Stimulated activated CD8-positive, alpha-beta memory T cell treated with anti-CD3 and anti-CD28 coated beads, Interleukin-7, amount 100 ng/mL, for 48 hours (primary cell): ENCODE measurements around the gene MTX1.
"Not testable (repeated sequence)": the region's sequence is repeated elsewhere in the genome, so short reads cannot be mapped to it uniquely, and the experiment has no call there.

Source experiments
- DNase-seq, 2 donors: peaks; one replicate each; pipeline ENCODE4 v3.0.0-alpha.2; 2020; ENCODE audit warnings: low read depth in 1 of 2; ENCODE audit errors: extremely low read depth in 1 of 2

MTX1 gene

DNA sequence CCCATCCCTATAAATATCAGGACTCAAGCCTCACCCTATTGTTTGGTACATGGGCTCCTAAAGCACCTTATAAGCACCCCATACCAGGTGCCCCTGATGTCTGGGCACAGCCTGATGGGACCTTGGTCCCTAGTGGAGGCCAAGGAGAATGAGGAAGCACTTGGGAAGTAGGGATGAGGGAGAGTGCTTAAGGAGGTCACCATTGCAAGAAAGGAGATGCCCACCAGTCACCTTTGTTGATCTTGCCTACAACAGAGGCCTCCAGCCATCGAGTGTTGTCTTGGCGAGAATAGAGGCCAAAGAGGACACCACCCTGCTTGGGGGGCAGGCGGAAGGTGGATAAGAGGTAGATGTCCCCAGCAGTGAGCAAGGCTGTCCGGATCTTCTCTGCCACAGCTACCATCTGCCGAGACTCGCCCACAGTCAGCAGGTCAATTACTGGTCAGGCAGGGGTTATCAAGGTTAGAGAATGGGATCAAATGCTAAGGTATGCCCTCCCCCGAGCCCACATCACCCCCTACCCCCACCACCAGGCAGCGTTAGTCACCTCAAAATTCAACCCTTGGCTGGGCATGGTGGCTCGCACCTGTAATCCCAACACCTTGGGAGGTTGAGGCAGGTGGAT, 2.4 kb upstream of the MTX1 start:
- DNase-seq: no peak

- peak; percentile 71 to 81 for DNase-seq
Observed at GRCh38 chr1:155206891-155207805, 1.3 kb upstream of the MTX1 start.

DNA sequence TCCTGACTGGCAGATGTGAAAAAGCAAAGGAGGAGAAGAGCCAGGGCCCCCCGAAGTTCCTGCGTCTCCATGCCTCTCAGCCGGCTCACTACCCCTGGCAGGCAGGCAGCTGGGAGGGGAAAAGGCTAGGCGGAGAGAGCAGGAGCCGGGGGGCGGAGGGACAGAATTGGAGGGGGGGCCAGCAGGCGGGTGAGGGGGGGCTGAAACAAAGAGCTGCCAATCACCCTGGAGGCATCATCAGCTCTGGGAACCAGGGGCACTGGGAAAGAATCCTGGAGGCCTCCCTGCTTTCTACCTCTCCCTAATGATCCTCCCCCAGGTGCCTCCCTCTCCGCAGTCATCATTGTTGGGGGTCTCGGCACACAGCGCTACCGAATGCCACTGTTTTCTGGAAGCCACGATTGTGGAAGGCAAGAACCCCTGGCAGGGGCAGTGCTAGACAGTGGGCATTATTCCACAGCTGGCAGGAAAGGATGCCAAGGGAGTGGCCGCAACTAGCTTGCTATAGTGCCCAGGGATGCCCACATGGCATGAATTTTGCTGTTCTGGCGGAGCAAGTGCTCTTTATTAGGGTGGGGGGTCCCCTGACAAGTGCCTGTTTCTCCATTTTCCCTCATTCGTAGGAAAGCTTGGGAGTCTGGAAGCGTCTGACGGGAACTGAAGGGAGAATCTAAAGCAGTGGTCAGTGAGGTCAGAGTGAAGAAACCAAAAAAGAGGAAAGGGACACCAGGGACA, 522 bp upstream of the MTX1 start, which contains the start of gene THBS3:
Gene THBS3 (minus strand): TSS at position 92 of the 735 bp plus-strand sequence. CDS start 21 bp downstream, at position 71.
- no peak for DNase-seq

- DNase-seq: no peak
Observed at GRCh38 chr1:155209312-155209721, 822 bp downstream of the MTX1 start.

- DNase-seq: no peak
Observed at GRCh38 chr1:155210314-155211104, 2.0 kb downstream of the MTX1 start.

DNA sequence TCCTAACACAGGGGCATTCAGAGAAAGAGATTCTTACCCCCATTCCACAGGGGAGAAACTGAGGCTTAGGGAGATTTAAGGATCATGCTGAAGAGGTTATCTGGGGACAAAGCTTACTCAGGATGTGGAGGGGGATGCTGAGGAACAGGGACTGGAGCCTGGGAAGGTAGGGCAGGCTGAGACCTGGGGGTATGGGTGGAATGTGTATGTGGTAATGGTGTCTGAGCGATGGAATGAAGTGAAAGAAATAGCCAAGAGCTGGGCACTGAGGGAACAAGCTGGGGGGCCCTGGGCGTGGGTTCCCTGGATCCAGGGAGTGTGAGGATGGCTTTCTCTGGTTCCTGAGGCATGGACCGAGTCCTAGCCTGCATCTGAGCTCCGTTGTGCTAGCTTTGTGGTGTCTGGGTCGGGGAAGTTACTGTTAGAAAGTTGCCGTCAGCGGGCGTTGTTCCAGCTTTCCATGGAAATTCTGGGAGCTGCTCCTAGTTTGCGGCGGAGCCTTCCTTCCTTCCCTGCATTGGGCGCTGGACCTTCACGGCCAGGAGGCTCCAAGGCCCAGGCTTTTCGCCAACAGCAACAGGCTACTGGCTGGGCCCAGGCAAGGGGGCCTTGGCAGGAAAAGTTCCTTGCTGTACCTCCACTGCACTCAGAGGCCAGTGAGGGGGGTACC, 3.0 kb downstream of the MTX1 start:
- DNase-seq: not testable (repeated sequence)

GRCh38 chr1:155212051-155212440, 3.6 kb downstream of the MTX1 start:
- DNase-seq: not testable (repeated sequence)

GRCh38 chr1:155214702-155215101, 6.2 kb downstream of the MTX1 start:
- not testable (repeated sequence) for DNase-seq

DNA sequence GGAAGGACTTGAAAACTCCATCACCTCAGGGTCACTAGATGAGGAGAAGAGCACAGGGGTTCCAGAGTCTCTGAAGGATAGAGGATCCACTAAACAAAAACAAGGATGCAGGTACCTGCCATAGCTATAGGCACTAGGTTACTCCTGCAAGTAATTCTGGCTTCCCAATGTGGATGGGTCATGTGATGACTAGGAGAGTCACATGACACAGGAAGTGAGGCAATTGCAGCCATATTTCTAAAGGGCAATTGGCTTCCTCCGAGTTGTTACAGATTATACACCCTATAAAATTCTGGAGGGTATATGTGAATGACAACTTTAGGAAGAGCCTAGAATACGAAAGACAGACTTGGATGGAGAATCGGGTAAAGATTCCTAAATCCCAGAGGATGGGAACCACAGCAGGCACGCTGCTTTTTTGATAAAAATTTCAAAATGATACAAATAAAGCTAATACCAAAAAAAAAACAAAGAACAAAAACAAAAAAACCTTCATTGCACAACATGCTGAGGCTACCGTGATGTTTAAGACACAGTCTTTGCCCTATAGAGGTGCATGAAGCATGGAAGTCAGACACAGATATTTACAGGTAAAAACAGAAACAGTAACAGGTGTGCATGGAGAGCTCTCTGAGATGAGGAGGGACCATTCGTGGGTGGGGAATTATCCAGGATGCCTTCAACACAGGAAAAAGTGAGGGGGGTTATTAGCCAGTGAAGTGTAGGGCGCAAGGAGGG, 10.5 kb downstream of the MTX1 start:
- no peak for DNase-seq

- DNase-seq: no peak
Observed at GRCh38 chr1:155219592-155220031, 11.1 kb downstream of the MTX1 start.

DNA sequence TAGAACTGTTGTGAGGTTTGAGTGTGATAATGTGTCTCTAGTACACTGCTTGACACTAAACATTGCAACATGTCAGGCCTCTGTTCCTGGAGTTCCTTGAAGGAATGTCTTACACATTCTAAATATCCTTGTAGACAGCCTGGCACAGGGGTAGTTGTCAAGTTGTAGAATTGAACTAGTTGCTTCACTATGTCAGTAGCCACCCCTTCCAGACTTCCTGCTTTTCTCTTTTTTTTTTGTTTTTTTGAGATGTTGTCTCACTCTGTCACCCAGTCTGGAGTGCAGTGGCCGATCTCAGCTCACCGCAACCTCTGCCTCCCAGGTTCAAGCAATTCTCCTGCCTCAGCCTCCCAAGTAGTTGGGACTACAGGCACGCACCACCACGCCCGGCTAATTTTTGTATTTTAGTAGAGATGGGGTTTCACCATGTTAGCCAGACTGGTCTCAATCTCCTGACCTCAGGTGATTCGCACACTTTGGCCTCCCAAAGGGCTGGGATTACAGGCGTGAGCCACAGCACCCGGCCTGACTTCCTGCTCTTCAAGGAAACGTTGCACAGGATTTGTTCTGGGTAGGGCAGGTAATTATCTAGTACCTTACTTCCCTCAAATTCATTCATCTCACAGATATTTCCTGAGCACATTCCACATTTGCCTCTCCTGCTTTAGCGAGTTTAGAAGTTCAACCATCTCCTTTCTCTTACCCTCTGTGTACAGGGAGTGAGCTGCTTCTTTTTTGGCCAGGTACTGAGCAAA, 11.9 kb downstream of the MTX1 start:
- not testable (repeated sequence) for DNase-seq

DNA sequence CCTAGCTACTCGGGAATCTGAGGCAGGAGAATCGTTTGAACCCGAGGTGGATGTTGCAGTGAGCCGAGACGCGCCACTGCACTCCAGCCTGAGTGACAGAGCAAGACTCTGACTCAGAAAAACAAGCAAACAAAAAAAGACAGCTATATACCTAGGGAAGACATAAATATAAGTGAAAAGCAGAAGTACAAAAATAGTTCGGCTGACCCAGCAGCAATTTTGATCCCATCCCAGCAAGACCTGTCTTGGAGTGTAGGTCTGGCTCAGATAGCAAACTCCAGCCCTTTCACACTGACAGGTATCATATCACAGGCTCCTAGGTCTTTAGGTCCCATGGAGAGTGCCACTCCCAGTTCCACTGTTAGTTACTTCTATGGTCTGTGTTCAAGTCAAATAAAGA, 14.6 kb downstream of the MTX1 start:
- DNase-seq: no peak

DNA sequence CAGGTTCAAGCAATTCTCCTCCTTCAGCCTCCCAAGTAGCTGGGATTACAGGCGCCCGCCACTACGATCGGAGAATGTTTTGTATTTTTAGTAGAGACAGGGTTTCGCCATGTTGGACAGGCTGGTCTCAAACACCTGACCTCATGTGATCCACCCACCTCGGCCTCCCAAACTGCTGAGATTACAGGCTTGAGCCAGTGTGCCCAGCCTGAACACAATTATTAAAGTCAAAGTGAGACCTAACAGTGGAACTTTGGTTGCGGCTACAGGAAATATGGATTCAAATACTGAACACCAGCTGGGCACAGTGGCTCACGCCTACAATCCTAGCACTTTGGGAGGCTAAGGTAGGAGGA, 16.9 kb downstream of the MTX1 start:
- DNase-seq: not testable (repeated sequence)

- peak; percentile 68 to 84 for DNase-seq
Observed at GRCh38 chr1:155226188-155226909, 17.9 kb downstream of the MTX1 start.

DNA sequence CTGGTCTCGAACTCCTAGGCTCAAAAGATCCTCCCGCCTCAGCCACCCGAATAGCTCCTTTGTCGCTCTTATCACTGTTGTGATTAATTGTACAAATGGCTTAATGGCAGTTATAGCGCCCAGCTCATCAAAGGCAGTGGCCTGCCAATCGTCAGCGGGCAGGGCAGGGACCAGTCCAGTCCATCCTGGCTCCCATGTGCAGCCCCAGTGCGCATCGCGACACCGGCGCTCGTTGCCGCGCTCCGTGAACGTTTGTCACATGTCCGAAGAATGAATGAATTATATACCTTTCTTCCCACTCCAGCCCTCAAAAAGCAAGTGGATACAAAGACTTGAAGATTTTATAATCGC, 18.4 kb downstream of the MTX1 start:
- DNase-seq: peak; percentile 28 to 44

GRCh38 chr1:155227261-155228095, 19.0 kb downstream of the MTX1 start:
- DNase-seq: peak; percentile 99 to 100

- no peak for DNase-seq
Observed at GRCh38 chr1:155228096-155228427, 19.6 kb downstream of the MTX1 start.
